GM23338 (cell line): ENCODE results near the gene EEF2K. TPM values are rescaled to one million over a fixed set of nuclear protein-coding genes. Genes with fewer than 3 reads are reported as not detected.

Experiments used
- ATAC-seq: fragments of 200-7000 bp; cut with Tn5 transposase; 3 replicates; pipeline ENCODE4 v1.9.1; 2020
- DNase-seq: peaks from one replicate; pipeline ENCODE4 v3.0.0-alpha.2; 2015; ENCODE audit warnings: low spot score
- H2AFZ ChIP-seq: fragments of 200-600 bp; sonication (generic); 2 replicates; pipeline ENCODE4 v1.8.0; 2016; ENCODE audit warnings: antibody characterized with exemption, mild to moderate bottlenecking, moderate library complexity
- H3F3A ChIP-seq: fragments of 200-600 bp; sonication (generic); replicated peaks from 2 replicates; pipeline ENCODE4 v1.8.0; 2017; ENCODE audit warnings: antibody characterized with exemption, mixed run types, low read depth
- H3K27ac ChIP-seq: fragments of 200-600 bp; sonication (generic); 2 replicates; pipeline ENCODE4 v1.6.1; 2016; ENCODE audit warnings: low read depth
- H3K27me3 ChIP-seq: fragments of 200-600 bp; sonication (generic); 2 replicates; pipeline ENCODE4 v1.8.0; 2016; ENCODE audit warnings: mild to moderate bottlenecking, mixed run types, moderate library complexity; ENCODE audit not compliant: insufficient read depth
- H3K36me3 ChIP-seq: fragments of 200-600 bp; sonication (generic); 2 replicates; pipeline ENCODE4 v1.8.0; 2016; ENCODE audit warnings: mild to moderate bottlenecking; ENCODE audit not compliant: insufficient read depth
- H3K4me1 ChIP-seq: fragments of 200-600 bp; sonication (generic); 2 replicates; pipeline ENCODE4 v1.8.0; 2016; ENCODE audit warnings: mild to moderate bottlenecking, moderate library complexity; ENCODE audit not compliant: insufficient read depth
- H3K4me2 ChIP-seq: fragments of 200-600 bp; sonication (generic); 2 replicates; pipeline ENCODE4 v1.7.1; 2017; ENCODE audit warnings: mixed run types
- H3K4me3 ChIP-seq: fragments of 200-600 bp; sonication (generic); 2 replicates; pipeline ENCODE4 v1.6.1; 2016; ENCODE audit warnings: mixed run types
- H3K79me2 ChIP-seq: fragments of 200-600 bp; sonication (generic); replicated peaks from 2 replicates; pipeline ENCODE4 v1.8.0; 2017; ENCODE audit warnings: mild to moderate bottlenecking; ENCODE audit not compliant: insufficient read depth
- H3K9me2 ChIP-seq: fragments of 200-600 bp; sonication (generic); 2 replicates; pipeline ENCODE4 v1.8.0; 2017; ENCODE audit not compliant: insufficient read depth
- H4K20me1 ChIP-seq: fragments of 200-600 bp; sonication (generic); replicated peaks from 2 replicates; pipeline ENCODE4 v1.8.0; 2017; ENCODE audit warnings: mild to moderate bottlenecking; ENCODE audit not compliant: insufficient read depth
- H3K27ac Mint-ChIP-seq: 2 replicates; pipeline ENCODE4 v1.8.0; 2020; ENCODE audit warnings: inconsistent platforms, mild to moderate bottlenecking, moderate library complexity, mixed read lengths
- H3K27me3 Mint-ChIP-seq: 3 replicates; pipeline ENCODE4 v1.8.0; 2022; ENCODE audit warnings: low read depth, mild to moderate bottlenecking, moderate library complexity, mixed read lengths, inconsistent platforms; ENCODE audit not compliant: insufficient read depth, poor library complexity
- H3K36me3 Mint-ChIP-seq: 3 replicates; pipeline ENCODE4 v1.8.0; 2021; ENCODE audit warnings: low read depth, mild to moderate bottlenecking, inconsistent platforms, moderate library complexity, mixed read lengths
- H3K4me1 Mint-ChIP-seq: 3 replicates; pipeline ENCODE4 v1.8.0; 2020; ENCODE audit warnings: mild to moderate bottlenecking, inconsistent platforms, mixed read lengths
- H3K4me3 Mint-ChIP-seq: 3 replicates; pipeline ENCODE4 v1.8.0; 2021; ENCODE audit warnings: moderate library complexity, mild to moderate bottlenecking, inconsistent platforms, mixed read lengths
- H3K9me3 Mint-ChIP-seq: 3 replicates; pipeline ENCODE4 v1.8.0; 2020; ENCODE audit warnings: moderate library complexity, mild to moderate bottlenecking, inconsistent platforms, mixed read lengths
- ETS1 ChIP-seq: IDR thresholded peaks from 2 replicates; pipeline ENCODE4 v1.6.1; 2016; ENCODE audit warnings: antibody characterized with exemption
- EZH2 ChIP-seq: fragments of 200-600 bp; sonication (generic); IDR thresholded peaks from one replicate; pipeline ENCODE4 v1.8.0; 2017; ENCODE audit warnings: antibody characterized with exemption, mild to moderate bottlenecking, low read depth; ENCODE audit not compliant: unreplicated experiment
- EZH2phosphoT487 ChIP-seq: fragments of 200-600 bp; sonication (generic); IDR thresholded peaks from one replicate; pipeline ENCODE4 v1.8.1; 2018; ENCODE audit warnings: antibody characterized with exemption; ENCODE audit not compliant: unreplicated experiment
- JUNB ChIP-seq: IDR thresholded peaks from one replicate; pipeline ENCODE4 v1.6.1; 2016; ENCODE audit warnings: antibody characterized with exemption; ENCODE audit not compliant: unreplicated experiment
- NANOG ChIP-seq: IDR thresholded peaks from 2 replicates; pipeline ENCODE4 v1.6.1; 2016; ENCODE audit warnings: antibody characterized with exemption, borderline replicate concordance
- POLR2AphosphoS5 ChIP-seq: IDR thresholded peaks from 2 replicates; pipeline ENCODE4 v1.6.1; 2016; ENCODE audit warnings: antibody characterized with exemption, low read depth
- STAT1 ChIP-seq: IDR thresholded peaks from one replicate; pipeline ENCODE4 v1.6.1; 2016; ENCODE audit warnings: antibody characterized with exemption; ENCODE audit not compliant: unreplicated experiment
- ZNF114 ChIP-seq: fragments of 250-450 bp; sonication (Bioruptor Pico); IDR thresholded peaks from 2 replicates; pipeline ENCODE4 v1.5.0; 2020; ENCODE audit warnings: mild to moderate bottlenecking, moderate library complexity
- ZNF331 ChIP-seq: fragments of 250-450 bp; sonication (Bioruptor Pico); IDR thresholded peaks from 2 replicates; pipeline ENCODE4 v1.5.0; 2020; ENCODE audit warnings: low read depth, mild to moderate bottlenecking, moderate library complexity
- ZNF462 ChIP-seq: fragments of 250-450 bp; sonication (Bioruptor Pico); IDR thresholded peaks from 2 replicates; pipeline ENCODE4 v1.5.0; 2020; ENCODE audit warnings: mild to moderate bottlenecking, moderate library complexity
- polyA plus RNA-seq: library from polyadenylated mRNA; unstranded; fragments of >200 nt; fragmentation: Nextera tagmentation; extraction: Ambion mirVana; gene quantifications from 2 replicates; pipeline ENCODE4 v1.2.1, GENCODE V29; 2016
- total RNA-seq: library from RNA; depleted of rRNA; stranded (reverse); fragments of >200 nt; shearing (Covaris generic); gene quantifications from 2 replicates; pipeline ENCODE4 v1.2.3, GENCODE V29; 2014
- TF ChIP-seq, protein P1 (sequence below), 2 experiments: fragments of 200-600 bp in 1 of 2; sonication (generic) in 1 of 2; conservative IDR thresholded peaks; 2 replicates each; pipeline versions ENCODE4 v1.5.1 to v1.6.1; 2016 to 2017; ENCODE audit warnings: antibody characterized with exemption in 2 of 2, low read depth in 2 of 2, mild to moderate bottlenecking in 2 of 2, moderate library complexity in 1 of 2
- TF ChIP-seq, protein P2 (sequence below): IDR thresholded peaks from one replicate; pipeline ENCODE4 v1.6.1; 2018; ENCODE audit warnings: antibody characterized with exemption; ENCODE audit not compliant: unreplicated experiment

EEF2K gene
- total and polyA plus RNA-seq, 2 experiments from 2014 or later, result 5.4 to 23.9 TPM

- TF ChIP-seq ETS1, result no peak
These were observed 109.9 kb downstream of the EEF2K start (continued) for GRCh38 chr16:22315979-22316378.

GRCh38 chr16:22316411-22316811 is 110.3 kb downstream of the EEF2K start:
- Histone ChIP-seq H3K4me1 (no peaks in the 10 kb centered on the region), H3K27me3 (no peaks in the 10 kb centered on the region), H3F3A (peaks cover 27% of the 10 kb centered on the region), H4K20me1 (peaks cover 11% of the 10 kb centered on the region), H3K27ac (no peak overlapping the region), H3K4me2 (no peak overlapping the region), H3K4me3 (no peak overlapping the region), H3K36me3 (peaks cover 21% of the 10 kb centered on the region), H3K9me2 (no peaks in the 10 kb centered on the region), H2AFZ (no peak overlapping the region), H3K79me2 (peaks cover under 1% of the 10 kb centered on the region; the same call in 1 of the 2 replicates)
- Mint-ChIP-seq H3K9me3 (no peaks in the 10 kb centered on the region), H3K27ac (no peak overlapping the region), H3K4me3 (no peak overlapping the region), H3K4me1 (peaks cover 2% of the 10 kb centered on the region; the same call in 1 of the 3 replicates), H3K36me3 (peaks cover 82% of the 10 kb centered on the region), H3K27me3 (peaks cover under 1% of the 10 kb centered on the region)
- ATAC-seq (no peak), DNase-seq (no peak)
- no peak for TF ChIP-seq NANOG
- no peak for TF ChIP-seq STAT1
- TF ChIP-seq ZNF114 (CRISPR knock-in tag), result no peak
- TF ChIP-seq ZNF462 (CRISPR knock-in tag), result no peak
- TF ChIP-seq POLR2AphosphoS5, result no peak
- TF ChIP-seq, protein P1, sequence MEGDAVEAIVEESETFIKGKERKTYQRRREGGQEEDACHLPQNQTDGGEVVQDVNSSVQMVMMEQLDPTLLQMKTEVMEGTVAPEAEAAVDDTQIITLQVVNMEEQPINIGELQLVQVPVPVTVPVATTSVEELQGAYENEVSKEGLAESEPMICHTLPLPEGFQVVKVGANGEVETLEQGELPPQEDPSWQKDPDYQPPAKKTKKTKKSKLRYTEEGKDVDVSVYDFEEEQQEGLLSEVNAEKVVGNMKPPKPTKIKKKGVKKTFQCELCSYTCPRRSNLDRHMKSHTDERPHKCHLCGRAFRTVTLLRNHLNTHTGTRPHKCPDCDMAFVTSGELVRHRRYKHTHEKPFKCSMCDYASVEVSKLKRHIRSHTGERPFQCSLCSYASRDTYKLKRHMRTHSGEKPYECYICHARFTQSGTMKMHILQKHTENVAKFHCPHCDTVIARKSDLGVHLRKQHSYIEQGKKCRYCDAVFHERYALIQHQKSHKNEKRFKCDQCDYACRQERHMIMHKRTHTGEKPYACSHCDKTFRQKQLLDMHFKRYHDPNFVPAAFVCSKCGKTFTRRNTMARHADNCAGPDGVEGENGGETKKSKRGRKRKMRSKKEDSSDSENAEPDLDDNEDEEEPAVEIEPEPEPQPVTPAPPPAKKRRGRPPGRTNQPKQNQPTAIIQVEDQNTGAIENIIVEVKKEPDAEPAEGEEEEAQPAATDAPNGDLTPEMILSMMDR (conservative IDR thresholded peaks at IDR 0.05; ENCODE audit: low read depth in 2 of 2), result no peak
- TF ChIP-seq JUNB, result no peak
- no peak for TF ChIP-seq EZH2phosphoT487
- TF ChIP-seq, protein P2, sequence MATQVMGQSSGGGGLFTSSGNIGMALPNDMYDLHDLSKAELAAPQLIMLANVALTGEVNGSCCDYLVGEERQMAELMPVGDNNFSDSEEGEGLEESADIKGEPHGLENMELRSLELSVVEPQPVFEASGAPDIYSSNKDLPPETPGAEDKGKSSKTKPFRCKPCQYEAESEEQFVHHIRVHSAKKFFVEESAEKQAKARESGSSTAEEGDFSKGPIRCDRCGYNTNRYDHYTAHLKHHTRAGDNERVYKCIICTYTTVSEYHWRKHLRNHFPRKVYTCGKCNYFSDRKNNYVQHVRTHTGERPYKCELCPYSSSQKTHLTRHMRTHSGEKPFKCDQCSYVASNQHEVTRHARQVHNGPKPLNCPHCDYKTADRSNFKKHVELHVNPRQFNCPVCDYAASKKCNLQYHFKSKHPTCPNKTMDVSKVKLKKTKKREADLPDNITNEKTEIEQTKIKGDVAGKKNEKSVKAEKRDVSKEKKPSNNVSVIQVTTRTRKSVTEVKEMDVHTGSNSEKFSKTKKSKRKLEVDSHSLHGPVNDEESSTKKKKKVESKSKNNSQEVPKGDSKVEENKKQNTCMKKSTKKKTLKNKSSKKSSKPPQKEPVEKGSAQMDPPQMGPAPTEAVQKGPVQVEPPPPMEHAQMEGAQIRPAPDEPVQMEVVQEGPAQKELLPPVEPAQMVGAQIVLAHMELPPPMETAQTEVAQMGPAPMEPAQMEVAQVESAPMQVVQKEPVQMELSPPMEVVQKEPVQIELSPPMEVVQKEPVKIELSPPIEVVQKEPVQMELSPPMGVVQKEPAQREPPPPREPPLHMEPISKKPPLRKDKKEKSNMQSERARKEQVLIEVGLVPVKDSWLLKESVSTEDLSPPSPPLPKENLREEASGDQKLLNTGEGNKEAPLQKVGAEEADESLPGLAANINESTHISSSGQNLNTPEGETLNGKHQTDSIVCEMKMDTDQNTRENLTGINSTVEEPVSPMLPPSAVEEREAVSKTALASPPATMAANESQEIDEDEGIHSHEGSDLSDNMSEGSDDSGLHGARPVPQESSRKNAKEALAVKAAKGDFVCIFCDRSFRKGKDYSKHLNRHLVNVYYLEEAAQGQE, result no peak
- no peak for TF ChIP-seq ETS1
- no peak for TF ChIP-seq ZNF331 (CRISPR knock-in tag)
- TF ChIP-seq EZH2, result no peak
